ENCODE results near the gene B4GALT1.

Gene B4GALT1

DNA sequence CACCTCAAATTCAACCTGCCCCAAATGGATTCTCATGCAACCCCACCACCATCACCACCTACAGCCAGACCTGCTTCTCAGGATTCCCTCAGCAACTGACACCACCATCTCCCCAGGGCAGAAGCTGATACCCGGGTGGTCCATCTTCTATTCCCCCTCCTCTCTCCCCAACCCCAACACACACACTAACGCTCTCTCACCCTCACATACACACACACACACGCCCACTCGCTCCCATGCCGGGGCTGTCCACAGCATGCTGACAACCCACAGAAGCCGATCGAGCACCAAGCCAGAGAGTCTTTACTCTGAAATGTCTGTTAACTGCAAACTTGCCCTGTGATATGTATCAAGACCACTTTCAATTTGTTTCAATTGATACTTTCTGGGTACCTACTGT is 28.4 kb downstream of the B4GALT1 start:
- TF ChIP-seq, protein P1, sequence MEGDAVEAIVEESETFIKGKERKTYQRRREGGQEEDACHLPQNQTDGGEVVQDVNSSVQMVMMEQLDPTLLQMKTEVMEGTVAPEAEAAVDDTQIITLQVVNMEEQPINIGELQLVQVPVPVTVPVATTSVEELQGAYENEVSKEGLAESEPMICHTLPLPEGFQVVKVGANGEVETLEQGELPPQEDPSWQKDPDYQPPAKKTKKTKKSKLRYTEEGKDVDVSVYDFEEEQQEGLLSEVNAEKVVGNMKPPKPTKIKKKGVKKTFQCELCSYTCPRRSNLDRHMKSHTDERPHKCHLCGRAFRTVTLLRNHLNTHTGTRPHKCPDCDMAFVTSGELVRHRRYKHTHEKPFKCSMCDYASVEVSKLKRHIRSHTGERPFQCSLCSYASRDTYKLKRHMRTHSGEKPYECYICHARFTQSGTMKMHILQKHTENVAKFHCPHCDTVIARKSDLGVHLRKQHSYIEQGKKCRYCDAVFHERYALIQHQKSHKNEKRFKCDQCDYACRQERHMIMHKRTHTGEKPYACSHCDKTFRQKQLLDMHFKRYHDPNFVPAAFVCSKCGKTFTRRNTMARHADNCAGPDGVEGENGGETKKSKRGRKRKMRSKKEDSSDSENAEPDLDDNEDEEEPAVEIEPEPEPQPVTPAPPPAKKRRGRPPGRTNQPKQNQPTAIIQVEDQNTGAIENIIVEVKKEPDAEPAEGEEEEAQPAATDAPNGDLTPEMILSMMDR (conservative IDR thresholded peaks at IDR 0.05; ENCODE audit: low read depth, low read length) = no peak
- DNase-seq (ENCODE audit: low read depth) = no peak
- H3K4me3 ChIP-seq (ENCODE audit: low read length) = no peak overlapping the region

DNA sequence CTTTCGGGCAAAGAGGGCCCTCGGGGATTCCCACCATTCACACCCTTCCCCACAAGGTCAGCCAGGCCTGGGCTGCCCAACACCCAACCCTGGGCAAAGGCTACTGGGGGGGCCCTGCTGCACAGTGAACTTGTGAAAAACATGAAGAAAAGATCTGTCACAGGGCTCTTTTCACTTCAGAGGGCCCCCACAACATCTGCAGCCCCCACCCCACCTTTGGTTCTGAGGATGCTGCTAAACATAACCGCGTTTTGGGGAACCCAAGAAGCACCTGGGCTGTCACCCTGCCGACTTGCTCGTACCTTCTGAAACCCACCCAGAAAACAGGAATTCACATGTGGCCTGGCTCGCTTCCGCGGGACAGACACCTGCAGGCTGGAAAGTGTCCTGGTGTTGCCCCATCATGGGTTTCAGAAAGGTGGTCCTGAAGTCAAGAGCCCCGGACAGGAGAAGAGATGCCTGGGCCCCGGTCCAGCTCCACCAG is 29.3 kb downstream of the B4GALT1 start:
- no peak overlapping the region for H3K4me3 ChIP-seq (ENCODE audit: low read length)
- no peak for DNase-seq (ENCODE audit: low read depth)
- TF ChIP-seq, protein P1 (conservative IDR thresholded peaks at IDR 0.05; ENCODE audit: low read depth, low read length) = no peak

DNA sequence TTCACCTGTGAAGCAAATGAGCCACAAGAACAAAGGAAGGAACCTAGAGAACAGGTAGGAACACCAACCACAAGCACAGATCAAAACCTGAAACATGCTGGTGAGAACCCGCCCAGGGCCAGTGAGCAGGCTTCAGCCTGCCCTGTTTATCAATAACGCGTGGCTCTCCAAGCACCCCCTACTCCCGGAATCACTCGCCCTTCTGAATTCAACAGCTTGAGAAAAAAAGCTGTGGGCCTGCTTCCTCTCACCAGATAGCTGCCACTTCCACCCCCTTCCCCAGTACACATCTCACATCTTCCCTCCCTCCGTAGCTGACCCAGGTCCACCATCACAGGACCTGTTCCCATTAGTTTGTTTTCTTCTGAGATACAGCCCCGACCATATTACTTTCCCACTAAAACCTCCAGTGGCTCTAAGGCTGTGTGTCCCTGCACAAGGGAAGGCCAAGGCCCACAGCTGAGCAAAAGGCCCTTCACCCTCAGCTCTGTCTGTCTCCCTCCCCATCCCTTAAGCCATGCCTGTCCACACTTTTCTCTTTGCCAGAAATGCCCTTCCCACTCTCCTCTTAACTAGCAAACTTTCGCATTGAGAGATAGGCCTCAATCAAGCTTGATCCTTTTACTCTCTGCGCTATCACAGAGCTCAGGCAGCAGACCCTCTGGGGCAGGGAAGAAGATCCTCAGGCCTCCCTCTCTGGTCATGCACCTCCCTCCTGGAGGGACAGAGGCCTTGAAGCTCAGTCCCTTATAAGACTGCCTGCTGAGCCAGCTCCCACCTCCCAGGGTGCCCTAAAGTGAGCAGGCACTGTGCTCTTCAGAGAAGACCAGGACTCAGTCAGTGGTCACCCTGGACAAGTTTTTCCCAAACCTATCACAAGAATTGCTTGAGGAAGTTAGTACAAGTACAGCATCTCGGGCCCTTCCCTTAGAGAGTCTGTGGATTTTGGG is 30.1 kb downstream of the B4GALT1 start:
- H3K4me3 ChIP-seq (ENCODE audit: low read length) = no peak overlapping the region
- no peak for DNase-seq (ENCODE audit: low read depth)
- TF ChIP-seq, protein P1 (conservative IDR thresholded peaks at IDR 0.05; ENCODE audit: low read depth, low read length) = no peak

DNA sequence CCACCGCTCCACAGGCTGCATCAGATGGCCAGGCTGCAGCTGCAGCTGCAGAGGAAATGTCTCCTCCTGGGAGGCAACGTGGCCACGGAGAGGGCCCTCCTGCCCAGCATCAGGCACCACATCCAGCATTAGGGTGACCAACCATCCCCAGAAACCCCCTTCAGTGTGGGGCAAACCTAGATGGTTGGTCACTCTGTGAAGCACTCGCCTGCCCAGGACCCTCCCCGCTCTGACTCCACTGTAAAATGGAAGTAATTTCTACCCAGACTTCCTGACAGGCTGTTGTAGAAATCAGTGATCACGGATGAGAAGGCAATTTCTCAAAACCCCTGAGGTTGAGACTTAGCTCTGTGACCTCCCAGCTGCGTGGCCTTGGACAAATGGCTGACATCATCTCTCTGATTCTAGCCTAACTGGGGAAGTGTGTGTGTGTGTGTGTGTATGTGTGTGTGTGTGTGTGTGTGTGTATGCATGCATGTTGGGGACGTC is 31.6 kb downstream of the B4GALT1 start:
- TF ChIP-seq, protein P1 (conservative IDR thresholded peaks at IDR 0.05; ENCODE audit: low read depth, low read length) = no peak
- DNase-seq (ENCODE audit: low read depth) = no peak
- H3K4me3 ChIP-seq (ENCODE audit: low read length) = no peak overlapping the region

DNA sequence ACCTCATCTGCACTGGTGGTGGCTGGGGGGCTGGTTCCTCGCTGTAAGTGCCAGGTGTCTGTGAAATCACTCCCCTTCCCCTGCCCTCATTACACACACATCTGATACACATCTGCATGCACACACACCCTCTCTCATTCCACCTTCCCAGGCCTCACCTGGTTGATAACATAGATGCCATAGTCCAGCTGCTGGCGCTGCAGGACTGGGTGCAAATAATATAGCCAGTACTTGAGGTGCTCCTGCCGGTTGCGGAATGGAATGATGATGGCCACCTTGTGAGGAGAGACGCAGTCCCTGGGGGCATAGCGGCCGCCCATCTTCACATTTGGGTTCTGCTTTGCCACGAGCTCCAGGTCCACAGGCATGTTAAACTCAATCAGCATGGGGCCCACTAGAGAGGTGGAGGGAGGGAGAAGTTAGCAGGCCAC is 32.1 kb downstream of the B4GALT1 start:
- TF ChIP-seq, protein P1 (conservative IDR thresholded peaks at IDR 0.05; ENCODE audit: low read depth, low read length) = no peak
- H3K4me3 ChIP-seq (ENCODE audit: low read length) = no peak overlapping the region

DNA sequence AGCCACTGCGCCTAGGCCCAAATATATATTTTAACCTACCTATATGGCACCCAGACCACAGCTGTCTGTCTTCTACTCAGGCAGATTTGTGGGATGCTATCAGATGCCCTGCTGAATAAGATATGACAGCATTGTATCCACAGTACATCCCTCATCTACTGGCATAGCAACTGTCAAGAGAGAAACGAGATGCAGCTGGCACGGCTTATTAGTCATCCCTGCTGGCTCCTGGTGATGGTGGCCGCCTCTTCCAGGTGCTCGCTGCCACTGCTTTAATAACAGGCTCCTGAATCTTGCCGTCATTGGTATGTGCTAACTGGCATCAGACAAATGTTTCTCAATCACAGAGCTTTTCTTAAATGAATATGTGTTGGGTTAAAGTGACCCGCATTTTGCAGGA is 34.0 kb downstream of the B4GALT1 start:
- DNase-seq (ENCODE audit: low read depth) = no peak
- no peak overlapping the region for H3K4me3 ChIP-seq (ENCODE audit: low read length)
- TF ChIP-seq, protein P1 (conservative IDR thresholded peaks at IDR 0.05; ENCODE audit: low read depth, low read length) = no peak

More for the DNA sequence above, 32.1 kb downstream of the B4GALT1 start:
- no peak for DNase-seq (ENCODE audit: low read depth)

All from retinal pigment epithelial cell (primary cell).